K562 (cell line): ENCODE results near the gene LYVE1.

ENCODE experiments used
- CHCHD3 ChIP-seq: fragments of 250-450 bp; sonication (Bioruptor Pico); IDR thresholded peaks from 2 replicates; pipeline ENCODE4 v2.1.2; 2022; ENCODE audit warnings: mild to moderate bottlenecking
- NFIX ChIP-seq: fragments of 250-450 bp; sonication (Bioruptor Pico); IDR thresholded peaks from 2 replicates; pipeline ENCODE4 v1.4.0; 2020; ENCODE audit warnings: low read depth, mild to moderate bottlenecking, moderate library complexity
- POLR2A ChIP-seq: fragments of 450-650 bp; conservative IDR thresholded peaks from 2 replicates; pipeline ENCODE4 v1.6.1; 2016
- ZNF445 ChIP-seq: fragments of 250-450 bp; sonication (Bioruptor Pico); IDR thresholded peaks from 2 replicates; pipeline ENCODE4 v1.4.0; 2020; ENCODE audit warnings: low read depth, mild to moderate bottlenecking, moderate library complexity

DNA sequence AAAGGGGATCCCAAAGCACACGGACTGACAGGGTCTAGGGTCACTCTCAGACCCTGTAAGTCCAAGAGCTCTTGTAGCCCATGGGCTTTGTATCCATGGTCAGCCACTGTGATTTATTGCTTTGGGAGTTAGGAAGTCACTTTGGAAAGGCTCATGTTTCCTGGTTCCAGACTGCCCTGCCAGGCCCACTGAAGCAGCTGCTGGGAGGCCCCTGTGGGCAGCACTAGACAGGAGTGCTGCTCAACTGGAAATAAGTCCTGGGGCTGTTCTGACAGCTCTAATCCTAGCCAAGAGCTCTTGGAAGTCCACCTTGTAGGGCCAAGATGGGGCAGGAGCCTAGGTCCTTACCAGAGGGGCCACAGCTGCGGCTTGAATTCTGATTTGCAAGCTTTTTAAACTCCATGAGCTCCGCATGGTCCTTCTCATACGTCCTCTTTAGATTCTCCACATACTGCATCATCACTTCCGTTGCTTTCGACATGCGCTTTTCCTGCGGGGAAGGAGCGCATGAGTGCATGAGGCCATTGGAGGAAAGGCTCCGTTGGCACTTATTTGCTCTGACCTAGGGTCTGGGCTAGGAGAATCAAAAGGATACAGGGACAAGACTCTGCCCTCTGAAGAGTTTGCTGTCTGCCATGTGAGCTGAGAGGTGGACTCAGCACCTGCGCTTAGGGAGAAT is 32.2 kb upstream of the LYVE1 start:
- TF ChIP-seq POLR2A (no peak), NFIX (CRISPR knock-in tag) (no peak), ZNF445 (no peak), CHCHD3 (no peak)
